H1 (cell line): ENCODE data around the gene KIF5C. TPM values are rescaled to one million over a fixed set of nuclear protein-coding genes. Genes with fewer than 3 reads are reported as not detected.

ENCODE experiments used
- CTCF ChIA-PET: fragments of 300-600 bp; sonication (Branson Sonifier 250); formaldehyde crosslinking; loops from one replicate; lab custom pipeline; 2021; ENCODE audit not compliant: partially characterized antibody; lab: Charles Lee
- POLR2A ChIA-PET: fragments of 300-600 bp; sonication (Branson Sonifier 250); formaldehyde crosslinking; loops from one replicate; lab custom pipeline; 2021; ENCODE audit warnings: inconsistent platforms; ENCODE audit not compliant: partially characterized antibody; lab: Charles Lee
- DNase-seq, 2 experiments: peaks; one replicate each; pipeline versions ENCODE4 v3.0.0 to v3.0.0-alpha.2; 2010 to 2022; ENCODE audit warnings: low spot score in 2 of 2, low read depth in 1 of 2, mixed read lengths in 1 of 2
- FAIRE-seq: peaks from 2 replicates; lab custom pipeline; 2011; peaks lifted over from hg19 to GRCh38; lab: Jason Lieb, UNC
- H2AFZ ChIP-seq: 2 replicates; pipeline ENCODE4 v1.8.1; 2012; ENCODE audit warnings: low read length, inconsistent platforms
- H2AK5ac ChIP-seq: 2 replicates; pipeline ENCODE4 v1.6.1; 2013; ENCODE audit warnings: low read depth, low read length
- H2BK120ac ChIP-seq: replicated peaks from 2 replicates; pipeline ENCODE3; 2013; ENCODE audit warnings: low read depth, low read length, inconsistent platforms
- H2BK12ac ChIP-seq: 2 replicates; pipeline ENCODE4 v1.6.1; 2013; ENCODE audit warnings: low read depth, low read length
- H2BK15ac ChIP-seq: 2 replicates; pipeline ENCODE4 v1.6.1; 2013; ENCODE audit warnings: low read length
- H2BK20ac ChIP-seq: 2 replicates; pipeline ENCODE4 v1.6.1; 2013; ENCODE audit warnings: low read length
- H2BK5ac ChIP-seq: 2 replicates; pipeline ENCODE4 v1.6.1; 2013; ENCODE audit warnings: low read depth, low read length
- H3K14ac ChIP-seq: 2 replicates; pipeline ENCODE4 v1.6.1; 2013; ENCODE audit warnings: inconsistent platforms; ENCODE audit not compliant: insufficient read length
- H3K18ac ChIP-seq: 2 replicates; pipeline ENCODE4 v1.6.1; 2013; ENCODE audit warnings: low read length; ENCODE audit errors: extremely low read depth
- H3K23ac ChIP-seq: 2 replicates; pipeline ENCODE4 v1.6.1; 2013; ENCODE audit warnings: inconsistent platforms; ENCODE audit not compliant: insufficient read length
- H3K23me2 ChIP-seq: 2 replicates; pipeline ENCODE4 v1.6.1; 2013; ENCODE audit warnings: low read depth, low read length
- H3K27ac ChIP-seq: 2 replicates; pipeline ENCODE4 v1.6.1; 2011; ENCODE audit warnings: low read depth, low read length, inconsistent platforms
- H3K27me3 ChIP-seq, 4 experiments: replicated peaks in 1 of 4; 1 replicate in 1 of 4; 2 replicates in 3 of 4; pipeline versions ENCODE4 v1.6.1 to v1.8.1; 2011 to 2013; ENCODE audit warnings: low read length in 3 of 4, mild to moderate bottlenecking in 3 of 4, inconsistent platforms in 2 of 4, mixed read lengths in 2 of 4, moderate library complexity in 1 of 4; ENCODE audit not compliant: control insufficient read depth in 3 of 4, insufficient read depth in 3 of 4; ENCODE audit errors: extremely low read depth in 1 of 4
- H3K36me3 ChIP-seq, 4 experiments: 2 replicates each; pipeline versions ENCODE4 v1.6.1 to v1.8.1; 2011 to 2013; ENCODE audit warnings: mild to moderate bottlenecking in 4 of 4, low read length in 3 of 4, moderate library complexity in 2 of 4, control low read depth in 1 of 4, inconsistent platforms in 1 of 4; ENCODE audit not compliant: insufficient read depth in 4 of 4, control insufficient read depth in 2 of 4
- H3K4ac ChIP-seq: replicated peaks from 2 replicates; pipeline ENCODE3; 2013; ENCODE audit warnings: low read length, low read depth, mixed read lengths, inconsistent platforms; ENCODE audit not compliant: insufficient read length
- H3K4me1 ChIP-seq, 4 experiments: replicated peaks in 1 of 4; 1 replicate in 1 of 4; 2 replicates in 3 of 4; pipeline versions ENCODE4 v1.6.1 to v1.8.1; 2011 to 2013; ENCODE audit warnings: low read length in 3 of 4, inconsistent platforms in 2 of 4, mixed read lengths in 1 of 4; ENCODE audit not compliant: insufficient read depth in 4 of 4, control insufficient read depth in 3 of 4
- H3K4me2 ChIP-seq, 2 experiments: 2 replicates each; pipeline versions ENCODE4 v1.6.1 to v1.8.1; 2011 to 2013; ENCODE audit warnings: low read depth in 2 of 2, low read length in 2 of 2, control low read depth in 1 of 2, inconsistent platforms in 1 of 2, mild to moderate bottlenecking in 1 of 2; ENCODE audit not compliant: insufficient read depth in 1 of 2
- H3K4me3 ChIP-seq, 4 experiments: fragments of 200-600, 300-600 bp in 1 of 4; sonication (generic), shearing (Covaris generic), sonication (Bioruptor Twin) in 1 of 4; 2 replicates each; pipeline versions ENCODE4 v1.5.1 to v1.8.1; 2011 to 2016; ENCODE audit warnings: low read length in 4 of 4, low read depth in 3 of 4, control low read depth in 2 of 4, inconsistent platforms in 2 of 4, mild to moderate bottlenecking in 2 of 4, mixed read lengths in 1 of 4, moderate library complexity in 1 of 4; ENCODE audit not compliant: insufficient read depth in 2 of 4; ENCODE audit errors: extremely low read depth in 1 of 4
- H3K56ac ChIP-seq: replicated peaks from 2 replicates; pipeline ENCODE3; 2013; ENCODE audit warnings: low read depth, mild to moderate bottlenecking, mixed read lengths, low read length, inconsistent platforms; ENCODE audit not compliant: insufficient read length
- H3K79me1 ChIP-seq: 2 replicates; pipeline ENCODE4 v1.6.1; 2013; ENCODE audit warnings: low read depth, low read length, control low read depth
- H3K79me2 ChIP-seq, 2 experiments: 2 replicates each; pipeline versions ENCODE4 v1.6.1 to v1.8.1; 2012 to 2013; ENCODE audit warnings: low read length in 2 of 2, mild to moderate bottlenecking in 2 of 2, inconsistent platforms in 1 of 2; ENCODE audit not compliant: insufficient read depth in 2 of 2, control insufficient read depth in 1 of 2
- H3K9ac ChIP-seq, 4 experiments: replicated peaks in 1 of 4; 1 replicate in 1 of 4; 2 replicates in 3 of 4; pipeline versions ENCODE4 v1.6.1 to v1.8.1; 2011 to 2013; ENCODE audit warnings: low read depth in 3 of 4, low read length in 3 of 4, control low read depth in 2 of 4, mild to moderate bottlenecking in 2 of 4, moderate library complexity in 2 of 4, inconsistent platforms in 1 of 4; ENCODE audit errors: extremely low read depth in 1 of 4
- H3K9me3 ChIP-seq, 2 experiments: 2 replicates each; pipeline versions ENCODE4 v1.6.1 to v1.8.1; 2012 to 2013; ENCODE audit warnings: mild to moderate bottlenecking in 2 of 2, moderate library complexity in 2 of 2, control low read depth in 1 of 2, inconsistent platforms in 1 of 2, low read depth in 1 of 2, low read length in 1 of 2, mixed read lengths in 1 of 2; ENCODE audit not compliant: insufficient read depth in 2 of 2
- H4K20me1 ChIP-seq, 2 experiments: replicated peaks in 1 of 2; 2 replicates each; pipeline versions ENCODE3 to v1.8.1; 2011 to 2013; ENCODE audit warnings: inconsistent platforms in 2 of 2, low read length in 2 of 2, mild to moderate bottlenecking in 1 of 2; ENCODE audit not compliant: insufficient read depth in 2 of 2, control insufficient read depth in 1 of 2
- H4K5ac ChIP-seq: 2 replicates; pipeline ENCODE4 v1.6.1; 2013; ENCODE audit warnings: low read length, low read depth, mixed read lengths, inconsistent platforms; ENCODE audit not compliant: insufficient read length
- H4K8ac ChIP-seq: 2 replicates; pipeline ENCODE4 v1.8.0; 2013; ENCODE audit warnings: mild to moderate bottlenecking, moderate library complexity, low read length, inconsistent platforms; ENCODE audit not compliant: insufficient read depth; ENCODE audit errors: extremely low read depth
- H4K91ac ChIP-seq: replicated peaks from 2 replicates; pipeline ENCODE3; 2013; ENCODE audit warnings: low read length, mixed read lengths, inconsistent platforms; ENCODE audit not compliant: insufficient read length
- CEBPB ChIP-seq: IDR thresholded peaks from 2 replicates; pipeline ENCODE4 v1.6.1; 2012; ENCODE audit warnings: low read depth, low read length
- CTCF ChIP-seq, 3 experiments: IDR thresholded peaks; 1 replicate in 2 of 3; 2 replicates in 1 of 3; pipeline versions ENCODE4 v1.5.1 to v1.6.1; 2011; ENCODE audit warnings: low read length in 3 of 3, mild to moderate bottlenecking in 3 of 3, inconsistent platforms in 2 of 3, low read depth in 1 of 3, moderate library complexity in 1 of 3; ENCODE audit not compliant: insufficient read depth in 1 of 3; ENCODE audit errors: control extremely low read depth in 1 of 3
- EGR1 ChIP-seq: IDR thresholded peaks from 2 replicates; pipeline ENCODE4 v1.6.1; 2011; ENCODE audit warnings: low read depth, low read length, borderline replicate concordance
- KDM4A ChIP-seq: IDR thresholded peaks from one replicate; pipeline ENCODE4 v1.7.1; 2012; ENCODE audit warnings: low read depth, mild to moderate bottlenecking, moderate library complexity, low read length, inconsistent platforms; ENCODE audit not compliant: severe bottlenecking
- SAP30 ChIP-seq: fragments of 300-600 bp; sonication (generic); IDR thresholded peaks from 2 replicates; pipeline ENCODE4 v1.7.1; 2012; ENCODE audit warnings: low read length, moderate library complexity, mild to moderate bottlenecking, inconsistent platforms; ENCODE audit not compliant: insufficient read depth, insufficient replicate concordance
- WGBS, 2 experiments: shearing (Covaris generic) in 1 of 2; methylation state at CpG; one replicate each; pipeline versions ENCODE4 v1.1.6 to v1.1.7; 2013 to 2015; ENCODE audit warnings: low lambda C conversion rate in 2 of 2, mixed read lengths in 2 of 2, inconsistent platforms in 1 of 2, low coverage in 1 of 2, missing lambda C conversion rate in 1 of 2; ENCODE audit not compliant: insufficient replicate concordance in 2 of 2, insufficient coverage in 1 of 2, insufficient read length in 1 of 2; ENCODE audit errors: extremely low coverage in 1 of 2, missing lambda C conversion rate in 1 of 2; 5-methylcytosine and 5-hydroxymethylcytosine counted together
- polyA plus RNA-seq, 7 experiments: library from polyadenylated mRNA; depleted of rRNA in 3 of 7; stranded (reverse) in 5 of 7; unstranded in 2 of 7; fragments of >200 nt in 5 of 7; fragments of 200-250 nt in 2 of 7; gene quantifications; 1 replicate in 5 of 7; 2 replicates in 1 of 7; 4 replicates in 1 of 7; pipeline versions ENCODE4 v1.2.1 to v1.2.3, GENCODE V29; 2011 to 2013; ENCODE audit warnings: missing spikeins in 2 of 7, mixed read lengths in 2 of 7
- total RNA-seq: library from RNA; stranded (reverse); fragmentation: NEBNext Ultra II Directional; extraction: Animal tissue kit (Norgen Biotek cat#: 25700); gene quantifications from 2 replicates; pipeline ENCODE4 v1.2.1, GENCODE V29; 2021

Gene KIF5C
- total and polyA plus RNA-seq, 2 of the 8 experiments (the other 6 are each of a cell fraction or from before 2014, with no cell fraction given): 16.3 to 66.4 TPM

GRCh38 chr2:148828941-148829340, 46.1 kb upstream of the KIF5C start:
- H3K23ac ChIP-seq: no peak overlapping the region
- no peaks in the 10 kb centered on the region for H4K20me1 ChIP-seq
- peaks cover 0 to 5% (median 0%) of the 10 kb centered on the region in 4 experiments; a peak in 3 of 7 replicates for H3K4me1 ChIP-seq
- no peak for DNase-seq
- no peak overlapping the region for H3K4ac ChIP-seq
- no peak overlapping the region for H3K56ac ChIP-seq
- H2AK5ac ChIP-seq: no peak overlapping the region
- no peak overlapping the region for H3K9ac ChIP-seq
- ChIA-PET CTCF (interaction anchor here (0.6 to 6.6 kb wide), 6 partner anchors 12 to 233 kb away, joined by 3 to 47 read pairs (median 6); no protein-coding TSS in a partner anchor), POLR2A (interaction anchor here (1.5 kb wide), 1 partner anchor 8 kb away, joined by 3 read pairs; no protein-coding TSS in a partner anchor)
- H3K4me3 ChIP-seq: no peak overlapping the region
- no peak for FAIRE-seq
- no peak overlapping the region for H4K8ac ChIP-seq
- no peak overlapping the region for H3K27ac ChIP-seq
- no peak overlapping the region for H3K14ac ChIP-seq
- no peak overlapping the region for H2BK120ac ChIP-seq
- no peaks in the 10 kb centered on the region for H3K79me1 ChIP-seq
- no peaks in the 10 kb centered on the region for H3K79me2 ChIP-seq
- H2BK12ac ChIP-seq: no peak overlapping the region
- no peak overlapping the region for H3K4me2 ChIP-seq
- no peaks in the 10 kb centered on the region; the same call in 1 of the 2 replicates for H3K23me2 ChIP-seq
- H4K91ac ChIP-seq: no peak overlapping the region
- H3K18ac ChIP-seq: no peak overlapping the region
- 81% methylated on average over 2 of the region's 2 CpGs; no CpG with 5 or more reads in 1 of the 2 experiments for WGBS, 2 experiments
- no peaks in the 10 kb centered on the region for H3K36me3 ChIP-seq
- no peaks in the 10 kb centered on the region for H3K9me3 ChIP-seq
- H3K27me3 ChIP-seq: no peaks in the 10 kb centered on the region
- H2BK15ac ChIP-seq: no peak overlapping the region
- no peak overlapping the region for H2BK5ac ChIP-seq
- H2BK20ac ChIP-seq: no peak overlapping the region
- H2AFZ ChIP-seq: no peak overlapping the region
- H4K5ac ChIP-seq: no peak overlapping the region
- TF ChIP-seq CTCF (IDR thresholded peaks at IDR 0.05; ENCODE audit: control extremely low read depth in 1 of 3, insufficient read depth in 1 of 3, low read depth in 1 of 3, low read length in 3 of 3) (no peak), SAP30 (no peak), CEBPB (no peak), EGR1 (no peak), KDM4A (no peak)
